GM19043 (cell line): Measurements from ENCODE around the gene CCDC78.

Source experiments
- ATAC-seq: cut with Tn5 transposase; IDR thresholded peaks from one replicate; pipeline ENCODE4 v1.9.1; 2021; ENCODE audit warnings: low read depth; ENCODE audit not compliant: unreplicated experiment

The CCDC78 gene

DNA sequence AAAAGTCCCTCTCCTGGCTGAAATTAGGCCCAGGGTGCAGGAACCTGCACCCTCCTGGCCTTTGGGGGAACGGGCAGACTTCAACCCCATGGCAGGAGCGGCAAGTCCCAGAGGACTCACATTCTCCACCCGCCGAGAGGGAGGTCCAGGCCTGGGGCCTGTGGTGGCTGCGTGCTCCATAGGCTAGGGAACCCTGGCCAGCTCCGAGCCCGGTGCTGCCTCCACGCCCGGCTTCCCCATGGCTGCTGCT, 130 bp downstream of the CCDC78 start:
- no peak for ATAC-seq

DNA sequence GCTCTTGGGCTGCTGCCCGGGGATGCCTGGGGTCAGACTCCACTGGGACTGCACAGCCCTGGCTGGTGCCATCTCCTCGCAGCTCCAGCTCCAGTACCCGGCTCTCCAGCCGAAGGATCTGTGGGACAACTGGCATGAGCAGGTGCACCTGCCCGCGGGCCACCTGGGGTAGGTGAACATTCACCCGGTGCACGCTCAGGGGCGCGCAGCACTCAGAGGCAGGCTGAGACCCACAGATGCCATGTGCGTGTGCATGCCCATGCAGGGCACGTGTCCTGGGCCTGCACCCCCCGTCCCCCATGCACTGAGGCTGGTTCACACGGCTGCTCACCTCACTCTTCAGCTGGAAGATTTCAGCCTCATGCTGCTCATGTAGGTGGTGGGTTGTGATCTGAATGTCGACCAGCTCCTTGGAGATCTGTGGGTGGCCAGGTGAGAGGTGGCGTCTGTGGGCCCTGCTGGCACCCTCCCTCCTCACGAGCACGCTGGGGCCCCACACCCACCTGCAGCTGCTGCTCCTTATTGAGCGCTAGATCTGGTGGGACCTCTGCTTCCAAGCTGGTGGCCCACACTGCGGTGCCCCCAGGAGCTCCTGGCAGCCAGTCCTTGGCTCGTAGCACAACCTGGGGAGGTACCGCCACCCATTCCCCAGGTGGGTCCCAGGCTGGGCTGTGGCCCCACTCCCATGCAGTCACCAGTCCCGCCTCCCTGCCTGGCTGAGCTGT, 618 bp downstream of the CCDC78 start:
- ATAC-seq = no peak

DNA sequence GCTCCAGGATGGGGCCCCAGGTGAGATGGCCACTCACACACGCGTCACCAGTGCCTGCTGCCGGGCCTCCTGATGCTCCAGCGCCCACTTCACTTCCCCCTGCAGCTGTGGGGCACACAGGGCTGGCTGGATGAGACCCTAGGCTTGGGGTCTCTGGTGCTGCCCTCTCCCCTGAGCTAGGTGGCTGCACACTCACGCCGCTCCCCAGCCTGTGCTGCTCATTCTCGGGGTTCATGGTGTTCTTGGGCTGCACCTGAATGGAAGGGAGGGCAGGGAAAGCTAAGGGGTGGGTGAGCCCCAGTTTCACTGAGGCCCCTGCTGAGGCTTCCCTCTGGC, 1.2 kb downstream of the CCDC78 start:
- no peak for ATAC-seq

DNA sequence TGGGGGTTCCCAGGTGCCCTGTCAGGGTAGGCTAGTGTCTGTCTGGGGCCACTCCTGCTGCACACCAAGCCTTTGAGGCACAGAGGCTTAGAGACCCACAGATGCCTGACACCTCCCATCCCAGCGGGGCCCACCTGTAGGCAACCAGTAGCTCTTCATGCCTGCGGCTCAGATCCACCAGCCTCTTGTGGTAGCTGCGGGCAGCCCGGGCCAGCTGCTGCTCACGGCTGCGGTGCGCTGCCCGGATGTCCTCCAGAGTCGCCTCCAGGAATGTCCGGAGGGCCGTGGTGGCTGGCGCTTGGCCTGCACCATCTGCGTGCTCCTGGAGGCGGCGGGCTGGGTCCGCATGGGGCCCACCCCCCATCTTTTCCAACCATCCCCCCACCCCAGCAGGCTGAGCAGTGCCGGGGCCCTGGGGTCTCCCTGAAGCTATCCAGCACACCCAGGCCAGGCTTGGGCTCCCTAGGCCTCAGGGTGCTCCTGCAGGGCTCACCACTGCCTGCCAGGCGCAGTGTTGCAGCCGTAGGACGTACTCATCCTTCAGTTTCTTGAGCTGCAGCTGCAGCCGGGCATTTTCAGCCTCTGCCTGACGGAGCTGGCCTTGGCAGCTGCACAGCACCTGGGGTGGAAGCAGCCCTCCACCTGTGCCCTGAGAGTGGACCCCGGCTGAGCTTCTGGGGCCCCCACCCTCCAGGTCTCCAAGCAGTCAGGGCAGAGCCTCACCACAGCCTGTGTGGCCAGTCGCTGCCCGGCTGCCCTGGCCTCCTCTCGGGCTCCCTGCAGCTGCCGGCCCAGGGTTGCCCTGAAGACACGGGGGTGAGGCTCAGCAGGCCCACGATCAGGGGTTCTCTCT, 1.8 kb downstream of the CCDC78 start:
- ATAC-seq = no peak

DNA sequence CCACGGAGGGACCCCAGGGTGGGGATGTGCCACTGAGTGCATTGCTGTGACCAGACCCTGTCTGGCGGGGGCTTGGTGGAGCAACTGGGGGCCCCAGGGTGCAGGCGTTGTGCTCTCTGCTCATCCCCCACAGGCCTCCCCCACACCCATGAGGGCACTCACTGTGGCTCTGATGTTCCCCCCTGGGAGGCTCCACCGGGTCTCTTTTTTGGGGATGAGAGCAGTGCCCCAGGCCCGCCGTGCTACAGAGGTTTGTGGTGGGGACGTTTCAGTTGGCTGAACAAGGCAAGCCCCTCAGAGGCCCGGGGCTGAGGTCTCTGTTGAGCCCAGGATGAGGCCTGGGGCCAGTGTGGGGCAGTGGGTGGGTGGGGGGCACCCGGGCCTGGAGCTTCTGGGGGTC, 2.5 kb downstream of the CCDC78 start:
- no peak for ATAC-seq

DNA sequence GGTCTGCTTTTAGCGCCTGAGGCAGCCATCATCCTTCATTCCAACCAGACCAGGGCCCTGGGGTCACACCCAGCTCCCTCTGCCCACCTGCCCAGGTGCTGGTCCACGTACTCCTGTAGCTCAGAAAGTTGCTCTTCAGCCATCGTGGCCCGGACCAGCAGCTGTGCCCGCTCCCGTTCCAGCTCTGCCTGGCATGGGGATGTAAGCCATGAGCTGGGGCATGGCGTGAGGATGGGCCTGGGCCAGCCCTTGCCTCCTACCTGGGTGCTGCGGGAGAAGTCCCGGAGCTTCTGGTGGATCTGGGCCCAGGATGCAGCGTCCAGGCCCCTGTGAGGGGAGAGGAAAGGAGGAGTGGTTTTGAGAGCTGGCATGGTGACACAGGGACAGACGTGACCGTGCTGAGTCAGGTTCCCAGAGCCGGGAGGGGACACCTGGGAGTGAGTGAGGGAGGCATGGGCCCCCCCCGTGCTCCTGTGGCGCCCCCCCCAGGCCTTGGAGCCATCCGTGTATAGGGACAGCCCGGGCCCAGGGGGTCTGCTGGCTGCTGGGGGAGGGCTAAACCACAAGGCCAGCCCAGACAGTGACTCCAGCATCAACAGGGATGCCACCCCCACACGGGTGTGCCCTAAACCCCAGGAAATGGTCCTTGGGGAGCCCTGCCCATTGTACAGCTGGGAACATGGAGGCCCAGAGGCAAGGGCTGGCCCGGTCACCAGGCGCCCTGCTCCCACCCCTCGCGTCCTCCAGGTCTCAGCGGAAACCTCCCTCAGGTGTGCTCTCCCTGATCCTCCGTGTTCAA, 3.2 kb downstream of the CCDC78 start:
- ATAC-seq = no peak

DNA sequence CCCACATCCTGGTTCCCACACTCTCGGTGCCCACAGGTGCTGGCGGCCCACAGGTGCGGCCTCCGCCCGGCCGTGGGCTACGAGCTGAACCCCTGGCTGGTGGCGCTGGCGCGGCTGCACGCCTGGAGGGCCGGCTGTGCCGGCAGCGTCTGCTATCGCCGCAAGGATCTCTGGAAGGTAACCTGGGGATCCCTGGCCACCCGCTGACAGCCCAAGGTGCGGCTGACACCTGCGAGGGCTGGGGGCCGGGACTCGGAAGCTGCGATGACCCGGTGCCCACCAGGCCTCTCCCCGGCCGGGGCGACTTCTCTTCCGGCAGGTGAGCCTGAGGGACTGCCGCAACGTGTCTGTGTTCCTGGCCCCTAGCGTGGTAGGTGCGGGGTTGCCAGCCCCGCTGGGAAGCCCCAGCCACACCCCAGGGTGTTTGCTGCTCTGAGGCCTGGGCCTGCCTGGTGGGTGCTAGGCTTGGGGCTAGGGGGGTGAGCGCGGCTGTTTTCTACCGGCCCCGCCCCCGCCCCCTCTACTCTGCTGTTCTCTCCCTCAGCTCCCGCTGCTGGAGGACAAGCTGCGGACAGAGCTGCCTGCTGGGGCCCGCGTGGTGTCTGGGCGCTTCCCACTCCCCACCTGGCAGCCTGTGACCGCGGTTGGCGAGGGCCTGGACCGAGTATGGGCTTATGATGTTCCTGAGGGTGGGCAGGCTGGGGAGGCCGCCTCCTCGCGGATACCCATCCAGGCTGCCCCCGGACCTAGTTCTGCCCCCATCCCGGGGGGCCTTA, 4.3 kb downstream of the CCDC78 start:
- ATAC-seq = no peak

DNA sequence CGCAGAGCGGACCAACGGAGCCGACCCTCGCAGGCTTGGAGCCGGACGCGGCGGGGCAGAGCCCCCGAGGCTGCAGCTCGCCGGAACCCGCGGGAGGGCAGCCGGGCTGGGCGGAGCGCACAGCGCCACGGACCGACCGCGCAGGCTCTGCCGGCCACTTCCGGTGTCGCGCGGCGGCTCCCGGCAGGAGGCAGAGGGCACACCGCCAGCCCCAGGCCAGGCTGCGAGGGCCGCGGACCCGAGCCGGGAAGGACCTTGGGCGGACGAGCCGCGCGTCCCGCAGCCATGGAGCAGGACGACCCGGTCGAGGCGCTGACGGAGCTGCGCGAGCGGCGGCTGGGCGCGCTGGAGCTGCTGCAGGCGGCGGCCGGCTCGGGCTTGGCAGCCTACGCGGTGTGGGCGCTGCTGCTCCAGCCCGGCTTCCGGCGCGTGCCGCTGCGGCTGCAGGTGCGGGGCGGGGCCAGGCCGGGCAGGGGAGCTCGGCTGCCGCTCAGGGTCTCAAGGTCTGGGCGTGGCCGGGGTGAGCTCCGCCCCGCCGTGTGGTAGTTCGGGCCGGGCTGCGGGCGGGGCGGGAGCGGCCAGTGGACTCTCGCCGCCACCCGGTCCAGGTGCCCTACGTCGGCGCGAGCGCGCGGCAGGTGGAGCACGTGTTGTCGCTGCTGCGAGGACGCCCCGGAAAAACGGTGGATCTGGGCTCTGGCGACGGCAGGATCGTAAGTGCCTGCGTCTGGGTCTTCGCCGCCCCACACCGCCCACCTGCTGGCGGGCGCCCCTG, 5.1 kb downstream of the CCDC78 start, which contains the start of gene ANTKMT:
Gene ANTKMT, plus strand, starts transcription at position 157 of the 775 bp plus-strand sequence. Its CDS starts 129 bp downstream, at position 286.
- no peak for ATAC-seq

DNA sequence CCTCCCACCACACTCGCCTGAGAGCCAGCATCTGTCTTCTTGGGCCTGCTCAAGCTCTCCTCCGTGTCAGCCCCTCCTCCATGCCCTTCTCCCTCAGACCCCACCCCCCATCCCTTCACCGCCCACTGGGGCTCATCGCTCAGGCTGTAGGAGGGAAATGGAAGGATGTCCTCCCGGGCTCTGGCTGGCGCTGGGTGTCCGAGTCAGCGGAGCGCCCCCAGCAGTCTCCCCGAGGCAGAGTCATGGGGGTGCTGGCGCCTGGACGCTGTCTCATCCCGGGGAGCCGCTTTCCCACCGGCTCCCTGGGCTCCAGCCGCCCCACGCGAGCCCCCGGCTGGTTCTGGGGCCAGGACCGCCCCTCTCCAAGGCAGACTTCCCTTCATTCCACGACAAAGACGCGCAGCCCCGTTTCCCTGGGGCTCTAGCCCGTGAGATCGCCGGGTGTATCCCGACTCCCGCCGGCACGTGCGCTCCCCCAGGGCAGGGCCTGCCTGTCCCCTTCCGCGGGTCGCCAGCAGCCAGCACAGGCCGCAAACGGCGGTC, 5.7 kb downstream of the CCDC78 start:
- ATAC-seq = no peak

DNA sequence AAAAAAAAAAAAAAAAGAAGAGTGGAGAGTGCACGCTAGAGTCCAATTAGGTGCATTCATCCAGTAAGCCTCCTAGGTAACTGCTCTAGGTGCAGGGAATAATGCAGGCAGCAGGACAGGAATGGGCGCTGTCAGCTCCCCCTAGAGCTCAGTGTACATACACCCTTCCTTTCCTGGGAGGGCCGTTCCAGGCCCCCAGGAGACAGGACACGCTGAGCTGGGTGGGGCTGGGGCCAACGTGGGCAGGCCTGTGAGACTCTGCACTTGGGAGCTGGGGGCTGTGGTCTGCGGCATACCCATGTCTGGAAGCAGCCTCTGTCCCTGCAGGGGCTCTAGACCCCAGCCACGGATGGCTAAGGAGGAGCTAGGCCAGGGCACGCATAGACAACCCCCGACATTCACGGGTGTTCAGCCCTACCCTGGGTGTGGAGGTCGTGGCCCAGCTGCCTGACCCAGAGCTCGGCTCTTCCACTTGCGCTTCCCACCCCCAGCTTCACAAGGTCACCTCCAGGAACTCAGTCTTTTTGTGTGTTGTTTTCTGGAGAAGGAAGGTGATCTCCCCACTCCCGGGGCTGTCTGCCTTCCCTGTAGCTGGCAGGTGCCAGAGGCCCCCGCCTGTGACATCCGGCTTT, 6.3 kb downstream of the CCDC78 start:
- ATAC-seq = no peak

DNA sequence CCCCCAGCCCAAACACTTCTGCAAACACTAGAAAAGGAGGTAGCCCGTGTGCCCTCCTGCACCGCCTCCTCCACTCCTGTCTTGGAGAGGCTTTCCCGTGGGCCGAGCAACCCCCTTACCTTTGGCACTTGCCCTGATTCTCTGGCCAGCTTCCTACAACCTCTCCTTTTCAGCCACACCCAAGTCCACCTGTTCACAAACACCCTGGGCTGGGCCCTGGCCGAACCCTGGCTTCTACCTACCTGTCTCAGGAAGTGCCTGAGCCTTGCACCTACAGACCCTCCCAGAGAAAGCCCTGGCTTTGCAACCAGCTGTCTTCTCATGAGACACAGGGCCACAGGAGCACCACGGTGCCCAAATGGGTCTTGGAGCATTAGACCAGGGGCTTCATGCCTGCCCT, 7.3 kb downstream of the CCDC78 start:
- ATAC-seq = no peak

DNA sequence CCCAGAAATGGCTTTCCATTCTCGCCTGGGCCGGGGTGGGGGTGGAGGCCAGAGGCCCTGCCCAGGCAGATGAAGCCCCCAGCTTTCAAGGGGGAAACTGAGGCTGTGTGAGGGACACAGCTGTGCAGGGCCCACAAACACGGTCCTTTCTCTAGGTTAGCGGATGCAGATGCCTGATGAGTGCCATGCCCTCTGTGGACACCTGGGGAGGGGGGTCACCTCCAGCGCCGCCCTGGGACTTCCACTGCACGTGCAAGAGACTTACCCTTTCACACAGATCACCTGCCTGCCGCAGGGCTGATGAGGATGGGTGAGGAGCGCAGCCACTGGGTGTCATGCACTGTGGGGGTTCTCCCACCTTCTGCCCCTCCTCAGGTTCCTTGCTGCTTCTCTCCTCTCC, 7.9 kb downstream of the CCDC78 start:
- no peak for ATAC-seq

DNA sequence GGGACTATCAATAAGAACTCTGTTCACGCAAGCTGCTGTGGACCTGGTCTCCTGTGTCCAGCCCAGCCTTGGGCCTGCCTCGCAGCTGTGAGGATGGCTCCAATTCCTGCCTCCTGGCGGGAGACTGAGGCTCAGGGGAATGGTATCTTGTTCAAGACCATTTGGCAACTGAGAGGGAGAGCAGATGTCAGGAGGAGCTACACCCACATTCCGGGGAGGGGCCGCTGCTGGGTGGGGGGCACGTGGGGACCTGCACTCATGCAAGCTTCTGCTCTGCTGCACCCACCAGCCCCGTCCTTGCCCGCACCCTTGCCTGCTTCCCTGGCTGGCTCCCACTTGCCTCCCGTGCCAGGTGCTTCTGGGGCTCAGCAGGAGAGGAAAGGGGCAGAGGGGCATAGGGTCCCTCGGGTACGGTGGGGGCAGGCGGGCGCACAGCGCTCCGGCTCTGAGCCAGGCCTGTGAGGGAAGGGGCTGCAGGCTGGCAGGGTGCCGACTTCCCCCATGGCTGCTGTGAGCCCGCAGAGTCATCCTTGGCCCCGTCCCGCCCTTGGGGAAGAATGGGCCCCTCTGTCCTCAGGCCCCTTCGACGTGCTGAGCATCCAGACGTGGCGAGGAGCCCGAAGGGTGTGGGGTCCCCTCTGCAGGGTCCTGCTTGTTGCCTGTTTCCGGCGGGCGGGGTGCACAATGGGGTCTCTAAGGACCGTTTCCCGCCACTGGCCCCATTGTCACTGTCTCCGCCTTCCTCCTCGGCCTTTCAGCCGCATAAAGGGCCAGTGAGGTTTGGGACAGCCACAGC, 8.6 kb downstream of the CCDC78 start:
- no peak for ATAC-seq

DNA sequence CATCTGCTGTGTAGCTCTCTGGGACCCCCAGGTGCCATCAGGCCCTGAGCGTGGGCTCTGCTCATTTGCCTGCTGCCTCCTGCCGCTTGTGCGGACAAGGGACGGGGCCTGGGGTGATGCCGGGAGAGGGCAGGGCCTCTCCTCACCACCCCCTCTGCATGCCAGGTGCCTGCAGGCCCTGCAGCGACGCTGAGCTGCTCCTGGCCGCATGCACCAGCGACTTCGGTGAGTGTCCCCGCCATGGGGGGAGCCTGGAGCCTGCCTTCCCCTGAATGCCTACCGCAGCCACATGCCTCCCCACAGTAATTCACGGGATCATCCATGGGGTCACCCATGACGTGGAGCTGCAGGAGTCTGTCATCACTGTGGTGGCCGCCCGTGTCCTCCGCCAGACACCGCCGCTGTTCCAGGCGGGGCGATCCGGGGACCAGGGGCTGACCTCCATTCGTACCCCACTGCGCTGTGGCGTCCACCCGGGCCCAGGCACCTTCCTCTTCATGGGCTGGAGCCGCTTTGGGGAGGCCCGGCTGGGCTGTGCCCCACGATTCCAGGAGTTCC, 9.4 kb downstream of the CCDC78 start:
- no peak for ATAC-seq

DNA sequence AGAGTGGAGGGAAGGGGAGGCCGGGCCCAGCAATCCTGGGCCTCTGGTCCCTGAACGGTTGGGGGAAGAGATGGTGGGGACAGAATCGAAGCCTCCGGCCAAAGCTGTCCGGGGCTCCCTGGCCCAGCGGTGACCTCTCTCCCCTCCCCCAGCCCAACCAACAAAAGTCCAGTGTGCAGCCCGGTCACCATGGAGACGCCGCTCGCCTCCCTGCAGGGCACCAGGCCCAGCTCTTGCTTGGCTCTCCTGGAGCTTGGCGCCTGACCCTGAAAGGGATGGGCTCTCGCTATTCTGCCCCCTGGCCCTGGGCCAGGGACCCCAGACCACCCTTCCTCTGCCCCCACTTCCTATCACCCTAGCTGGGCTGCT, 10.1 kb downstream of the CCDC78 start:
- no peak for ATAC-seq

DNA sequence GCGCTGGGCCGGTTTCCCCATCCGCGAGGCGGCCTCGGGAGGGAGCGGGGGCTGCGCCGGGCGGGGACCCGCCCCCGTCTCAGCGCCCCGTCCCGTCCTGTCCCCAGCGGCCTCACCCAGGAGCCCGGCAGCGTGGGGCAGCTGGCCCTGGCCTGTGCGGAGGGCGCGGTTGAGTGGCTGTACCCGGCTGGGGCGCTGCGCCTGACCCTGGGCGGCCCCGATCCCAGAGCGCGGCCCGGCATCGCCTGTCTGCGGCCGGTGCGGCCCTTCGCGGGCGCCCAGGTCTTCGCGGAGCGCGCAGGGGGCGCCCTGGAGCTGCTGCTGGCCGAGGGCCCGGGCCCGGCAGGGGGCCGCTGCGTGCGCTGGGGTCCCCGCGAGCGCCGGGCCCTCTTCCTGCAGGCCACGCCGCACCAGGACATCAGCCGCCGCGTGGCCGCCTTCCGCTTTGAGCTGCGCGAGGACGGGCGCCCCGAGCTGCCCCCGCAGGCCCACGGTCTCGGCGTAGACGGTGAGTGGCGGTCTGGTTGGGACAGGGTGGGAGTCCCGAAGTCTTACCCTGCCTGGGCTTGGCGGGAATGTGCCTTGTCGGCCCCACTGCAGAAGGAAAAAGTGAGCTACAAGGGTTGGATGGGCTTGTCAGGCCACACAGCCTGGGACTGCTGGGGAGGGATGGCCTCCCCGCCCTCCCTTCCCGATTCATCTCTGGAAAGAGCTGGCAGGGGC, 10.6 kb downstream of the CCDC78 start:
- no peak for ATAC-seq

DNA sequence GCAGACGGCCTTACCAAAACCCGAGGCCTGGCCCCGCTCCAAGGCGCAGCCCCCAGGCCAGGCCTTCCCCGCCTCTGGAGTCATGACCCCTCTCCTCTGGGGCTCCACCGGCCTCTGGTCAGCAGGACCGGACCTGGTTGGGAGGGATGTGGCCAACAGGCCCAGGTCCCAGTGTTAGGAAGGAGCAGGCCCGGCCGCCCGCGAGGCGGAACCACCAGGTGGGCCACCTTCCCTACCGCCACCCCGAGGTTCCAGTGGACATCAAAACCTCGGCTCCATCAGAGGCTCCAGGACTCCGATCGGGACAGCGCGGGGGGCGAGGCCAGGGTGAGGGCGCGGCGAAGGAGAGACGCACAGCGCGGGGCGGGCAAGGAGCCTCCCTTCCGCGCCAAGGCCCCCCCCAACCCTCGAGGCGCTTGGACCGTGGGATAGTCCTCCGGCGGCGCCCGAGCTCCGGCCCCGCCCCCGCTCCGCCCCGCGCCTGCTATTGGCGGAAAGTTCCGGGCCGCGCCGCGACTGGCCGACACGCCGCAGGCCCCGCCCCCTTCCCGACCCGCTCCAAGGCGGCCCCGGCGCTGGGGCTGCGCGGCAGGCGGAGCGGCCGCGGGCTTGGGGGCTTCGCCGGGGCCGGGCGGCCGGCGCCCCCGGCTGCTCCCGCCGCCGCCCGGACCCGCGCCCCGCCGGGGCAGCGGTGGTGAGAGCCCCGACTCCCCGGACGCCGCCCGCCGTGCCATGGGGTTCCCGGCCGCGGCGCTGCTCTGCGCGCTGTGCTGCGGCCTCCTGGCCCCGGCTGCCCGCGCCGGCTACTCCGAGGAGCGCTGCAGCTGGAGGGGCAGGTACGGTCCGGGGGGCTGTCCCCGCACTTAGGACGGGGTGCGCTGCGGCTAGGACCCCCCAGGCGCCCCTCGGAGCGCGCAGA, 11.4 kb downstream of the CCDC78 start, which contains the start of gene METRN:
Gene METRN, plus strand, starts transcription at position 561 of the 919 bp plus-strand sequence. Its CDS starts 172 bp downstream, at position 733.
- peak; percentile 60 for ATAC-seq
